Activated T-helper 1 cell treated with anti-CD3 and anti-CD28 coated beads, Interleukin-12 subunit alpha, Interleukin-12 subunit beta, Interleukin-2, Interleukin-4 antibody, amounts not matched to agents 30 ng/mL and 10 ng/mL and 1 ng/mL, durations not matched to agents 14 hours and 24 hours and 36 hours (primary cell): ENCODE measurements around the gene NOP9. TPM values are rescaled to one million over a fixed set of nuclear protein-coding genes. Genes with fewer than 3 reads are reported as not detected.

Experiments used
- DNase-seq: peaks from one replicate; pipeline ENCODE4 v3.0.0; 2021; ENCODE audit warnings: low spot score
- H3K27ac Mint-ChIP-seq: one replicate; pipeline ENCODE4 v1.8.0; 2021; ENCODE audit warnings: mild to moderate bottlenecking, mixed read lengths
- H3K27me3 Mint-ChIP-seq: one replicate; pipeline ENCODE4 v1.8.0; 2022; ENCODE audit warnings: mild to moderate bottlenecking, moderate library complexity, mixed read lengths; ENCODE audit not compliant: insufficient read depth
- H3K36me3 Mint-ChIP-seq: one replicate; pipeline ENCODE4 v1.8.0; 2021; ENCODE audit warnings: low read depth, mixed read lengths
- H3K4me1 Mint-ChIP-seq: one replicate; pipeline ENCODE4 v1.8.0; 2021; ENCODE audit warnings: low read depth, mixed read lengths
- H3K4me3 Mint-ChIP-seq: one replicate; pipeline ENCODE4 v1.8.0; 2021; ENCODE audit warnings: mild to moderate bottlenecking, moderate library complexity, mixed read lengths
- H3K9me3 Mint-ChIP-seq: one replicate; pipeline ENCODE4 v1.8.0; 2021; ENCODE audit warnings: mixed read lengths
- intact Hi-C: fragments of 100-400 bp; cut with micrococcal nuclease; formaldehyde crosslinking; loops from one replicate; pipeline ENCODE4 v1.15.1; 2024
- total RNA-seq: library from RNA; stranded (reverse); gene quantifications from 2 replicates; pipeline ENCODE4 v1.2.3, GENCODE V29; 2022

NOP9 gene
- total RNA-seq, 1 donor from 2014 or later: 49.3 TPM

DNA sequence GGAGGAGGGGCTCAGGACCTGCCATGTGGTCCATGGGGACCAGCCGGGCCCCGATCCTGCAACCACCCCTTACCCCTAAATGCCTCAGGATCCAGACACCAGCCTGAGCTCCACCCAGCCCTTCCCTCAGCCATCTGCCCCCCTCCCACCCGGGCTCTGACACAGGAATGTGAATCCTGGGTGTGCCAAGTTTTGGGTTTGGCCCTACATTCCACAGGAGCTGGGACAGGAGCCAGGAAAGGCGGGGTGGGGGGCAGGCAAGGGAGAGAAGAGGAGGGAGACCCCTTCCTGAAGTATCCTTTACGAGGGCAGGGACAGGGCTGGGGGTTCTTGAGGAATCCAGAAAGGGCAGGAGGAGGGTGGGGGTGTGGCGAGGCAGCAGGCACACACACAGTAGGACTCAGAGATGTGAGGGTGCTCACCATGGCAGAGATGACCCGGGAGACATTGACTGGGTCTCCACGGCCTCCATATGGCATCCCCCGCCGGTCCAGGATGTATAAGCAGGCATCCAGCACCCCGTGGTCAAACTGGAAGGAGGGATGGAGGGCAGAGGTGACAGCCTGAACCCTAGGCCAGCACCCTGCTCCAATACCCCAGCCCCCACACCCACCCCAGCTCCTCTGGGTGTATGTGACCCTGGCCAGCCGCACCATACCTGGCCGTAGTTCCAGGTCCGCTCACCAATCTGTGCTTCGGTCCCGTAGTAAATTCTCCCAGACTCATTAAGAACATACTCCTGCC is 40.2 kb upstream of the NOP9 start:
- Mint-ChIP-seq H3K4me3 (no peak overlapping the region), H3K27ac (no peak overlapping the region), H3K36me3 (peaks cover 4% of the 10 kb centered on the region), H3K4me1 (no peaks in the 10 kb centered on the region), H3K27me3 (no peaks in the 10 kb centered on the region), H3K9me3 (no peaks in the 10 kb centered on the region)
- DNase-seq: no peak
- intact Hi-C loops: no loop called here

GRCh38 chr14:24260026-24260779 is 39.4 kb upstream of the NOP9 start:
- H3K36me3 Mint-ChIP-seq: peaks cover 5% of the 10 kb centered on the region
- H3K27ac Mint-ChIP-seq: no peak overlapping the region
- H3K4me3 Mint-ChIP-seq: no peak overlapping the region

DNA sequence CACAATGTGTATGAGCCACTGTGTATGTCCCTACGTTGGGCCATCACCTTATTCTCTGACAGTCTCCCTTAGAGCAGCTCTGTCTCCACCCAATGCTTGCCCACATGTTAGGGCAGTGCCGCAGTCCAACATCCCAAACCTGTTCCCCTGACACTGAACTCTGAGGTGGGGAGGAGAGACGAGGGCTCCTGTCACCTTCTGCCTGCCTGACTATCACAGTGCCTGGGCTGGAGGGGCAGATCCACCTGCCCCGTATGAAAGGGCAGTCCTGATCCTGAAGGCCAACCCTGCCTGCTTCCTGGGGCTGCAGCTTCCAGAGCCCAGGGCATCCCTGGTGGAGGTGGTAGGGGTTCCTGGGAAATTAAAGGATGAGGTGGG is 38.9 kb upstream of the NOP9 start:
- H3K27ac Mint-ChIP-seq: no peak overlapping the region
- DNase-seq: no peak
- no peaks in the 10 kb centered on the region for H3K4me1 Mint-ChIP-seq
- peaks cover 4% of the 10 kb centered on the region for H3K36me3 Mint-ChIP-seq
- intact Hi-C loops: no loop called here
- no peaks in the 10 kb centered on the region for H3K27me3 Mint-ChIP-seq
- H3K9me3 Mint-ChIP-seq: no peaks in the 10 kb centered on the region
- H3K4me3 Mint-ChIP-seq: no peak overlapping the region

More at GRCh38 chr14:24260026-24260779, 39.4 kb upstream of the NOP9 start:
- Mint-ChIP-seq H3K9me3 (no peaks in the 10 kb centered on the region), H3K4me1 (no peaks in the 10 kb centered on the region), H3K27me3 (no peaks in the 10 kb centered on the region)
- no peak for DNase-seq
- intact Hi-C loops: no loop called here

DNA sequence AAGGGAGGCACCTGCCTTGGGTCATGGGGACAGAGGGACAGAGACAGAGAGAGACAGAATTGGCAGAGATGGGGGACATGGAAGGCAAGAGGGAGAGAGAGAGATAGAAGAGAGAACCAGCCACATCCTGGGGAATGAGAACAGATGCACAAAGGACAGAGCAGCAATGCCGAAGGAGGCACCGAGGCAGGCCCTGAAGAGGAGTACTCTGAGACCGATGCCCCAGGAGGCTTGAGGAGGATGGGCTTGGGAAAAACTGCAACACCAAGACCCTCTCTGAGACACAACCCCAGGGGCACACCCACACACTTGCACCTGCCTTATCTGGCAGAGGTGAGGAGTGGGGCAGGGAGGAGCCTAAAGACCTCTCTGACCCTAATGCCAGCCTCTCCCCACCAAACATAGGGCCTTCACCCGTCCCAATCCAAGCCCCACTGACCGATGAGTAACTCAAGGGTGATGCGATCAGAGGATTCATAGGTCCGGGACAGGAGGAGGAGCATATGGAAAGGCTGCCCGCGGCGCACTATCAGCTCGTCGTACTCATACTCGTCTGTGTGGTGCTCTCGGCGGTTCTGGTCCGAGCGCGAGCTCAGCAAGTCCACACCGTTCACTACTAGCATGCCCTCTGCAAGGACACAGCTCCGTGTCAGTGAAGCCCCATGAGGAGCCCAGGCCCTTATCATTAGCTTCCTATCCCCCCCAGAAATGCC is 38.2 kb upstream of the NOP9 start:
- no peak for DNase-seq
- intact Hi-C loops: no loop called here
- Mint-ChIP-seq H3K27me3 (no peaks in the 10 kb centered on the region), H3K4me1 (no peaks in the 10 kb centered on the region), H3K36me3 (peaks cover 7% of the 10 kb centered on the region), H3K27ac (no peak overlapping the region), H3K4me3 (no peak overlapping the region), H3K9me3 (no peaks in the 10 kb centered on the region)

DNA sequence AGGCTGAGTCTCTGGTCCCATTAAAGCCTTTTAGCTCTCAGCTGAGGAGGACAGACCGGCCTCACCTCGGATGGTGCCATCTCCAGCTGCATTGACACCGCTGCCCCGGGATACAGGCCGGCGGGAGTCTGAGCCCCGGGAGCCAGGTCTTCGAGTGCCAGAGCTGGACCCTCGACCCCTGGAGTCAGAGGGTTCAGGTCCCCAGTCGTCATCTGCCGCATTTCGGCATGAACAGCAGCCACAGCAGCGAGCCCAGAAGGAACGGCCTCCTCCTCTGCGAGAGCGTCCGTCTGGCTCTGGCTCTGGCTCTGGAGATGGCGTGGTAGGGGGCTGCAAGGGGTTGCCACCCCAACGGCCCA is 37.7 kb upstream of the NOP9 start:
- H3K9me3 Mint-ChIP-seq: no peaks in the 10 kb centered on the region
- H3K27me3 Mint-ChIP-seq: no peaks in the 10 kb centered on the region
- peaks cover 13% of the 10 kb centered on the region for H3K36me3 Mint-ChIP-seq
- H3K27ac Mint-ChIP-seq: no peak overlapping the region
- no peak overlapping the region for H3K4me3 Mint-ChIP-seq
- peaks cover 2% of the 10 kb centered on the region for H3K4me1 Mint-ChIP-seq
- intact Hi-C loops: no loop called here
- DNase-seq: no peak

DNA sequence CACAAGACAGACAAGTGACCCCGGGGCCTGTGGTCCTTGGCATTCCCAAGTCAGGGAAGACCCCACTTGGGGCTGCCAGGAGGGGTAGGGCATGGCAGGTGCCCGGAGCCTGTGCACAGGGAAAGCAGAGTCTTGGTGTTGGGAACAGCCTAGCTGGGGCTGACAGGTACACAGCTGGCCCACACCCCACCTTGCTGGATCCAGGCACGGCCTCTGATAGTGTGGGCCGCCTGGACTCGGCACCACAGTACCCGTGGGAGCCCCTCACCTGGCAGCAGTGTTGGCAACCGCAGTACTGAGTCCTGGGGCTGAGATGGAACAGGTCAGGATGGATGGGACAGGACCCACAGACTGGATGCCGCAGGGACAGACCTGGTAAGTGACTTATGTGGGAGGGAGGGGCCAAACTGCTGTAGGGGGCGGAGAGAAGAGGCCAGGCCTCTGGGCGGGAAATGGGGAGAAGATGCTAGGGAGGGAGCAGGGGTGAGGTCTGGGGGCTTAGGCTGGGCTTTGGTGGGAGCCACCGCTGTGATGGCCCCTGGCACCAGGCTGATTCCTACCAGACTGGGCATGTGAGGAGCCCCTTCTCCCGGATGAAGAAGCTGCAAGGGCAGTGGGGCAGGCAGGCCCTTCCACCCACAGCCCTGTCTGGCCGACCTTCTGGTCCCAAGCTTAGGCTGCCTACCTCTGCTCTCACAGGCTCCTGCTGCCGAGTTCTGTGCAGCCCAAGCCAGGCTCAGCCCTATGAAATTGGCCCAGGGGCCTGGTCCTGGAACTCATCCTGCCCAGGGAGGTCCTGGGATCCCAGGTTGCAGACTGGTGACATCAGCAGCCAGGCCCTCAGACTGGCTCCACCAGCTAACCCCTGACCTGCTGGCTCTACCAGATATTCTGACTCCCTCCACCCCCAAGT is 36.6 kb upstream of the NOP9 start, which contains the start of gene TGM1:
Gene TGM1, minus strand, starts transcription at position 357 of the 913 bp plus-strand sequence. CDS start 825 bp downstream, outside the sequence.
- H3K36me3 Mint-ChIP-seq: peaks cover 18% of the 10 kb centered on the region
- H3K4me3 Mint-ChIP-seq: no peak within 1 kb of the TSS
- no peak for DNase-seq
- peaks cover 6% of the 10 kb centered on the region for H3K4me1 Mint-ChIP-seq
- no peaks in the 10 kb centered on the region for H3K9me3 Mint-ChIP-seq
- intact Hi-C loops: no loop called here
- no peak within 1 kb of the TSS for H3K27ac Mint-ChIP-seq
- H3K27me3 Mint-ChIP-seq: no peaks in the 10 kb centered on the region

DNA sequence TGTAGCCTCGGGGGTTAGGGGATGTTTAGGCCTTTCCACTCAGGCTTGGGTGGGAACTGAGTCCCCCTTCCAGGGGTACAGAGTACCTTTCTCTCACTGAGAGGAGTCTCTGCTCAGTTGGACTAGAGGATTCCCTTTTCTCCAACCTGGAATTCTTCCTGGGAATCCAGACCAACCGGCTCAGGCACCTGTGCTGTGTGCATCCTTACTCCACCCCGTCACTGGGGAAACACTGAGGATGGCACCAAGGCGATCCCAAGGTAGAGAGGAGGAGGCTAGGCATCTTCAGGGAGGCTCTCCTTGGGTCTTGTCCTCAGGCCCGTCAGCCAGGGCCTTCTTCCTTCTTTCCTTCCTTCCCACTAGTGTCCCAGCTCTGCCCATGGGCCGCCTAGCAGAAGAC is 35.8 kb upstream of the NOP9 start:
- Mint-ChIP-seq H3K27me3 (no peaks in the 10 kb centered on the region), H3K9me3 (no peaks in the 10 kb centered on the region), H3K4me1 (peaks cover 6% of the 10 kb centered on the region), H3K36me3 (peaks cover 16% of the 10 kb centered on the region), H3K4me3 (no peak overlapping the region), H3K27ac (no peak overlapping the region)
- no peak for DNase-seq
- intact Hi-C loops: no loop called here

- Mint-ChIP-seq H3K9me3 (no peaks in the 10 kb centered on the region), H3K27ac (peak overlapping the region; percentile 23), H3K27me3 (no peaks in the 10 kb centered on the region), H3K4me1 (peaks cover 6% of the 10 kb centered on the region), H3K4me3 (no peak overlapping the region), H3K36me3 (peaks cover 16% of the 10 kb centered on the region)
- no peak for DNase-seq
- intact Hi-C loops: no loop called here
These were observed 35.4 kb upstream of the NOP9 start for GRCh38 chr14:24264298-24264697.

DNA sequence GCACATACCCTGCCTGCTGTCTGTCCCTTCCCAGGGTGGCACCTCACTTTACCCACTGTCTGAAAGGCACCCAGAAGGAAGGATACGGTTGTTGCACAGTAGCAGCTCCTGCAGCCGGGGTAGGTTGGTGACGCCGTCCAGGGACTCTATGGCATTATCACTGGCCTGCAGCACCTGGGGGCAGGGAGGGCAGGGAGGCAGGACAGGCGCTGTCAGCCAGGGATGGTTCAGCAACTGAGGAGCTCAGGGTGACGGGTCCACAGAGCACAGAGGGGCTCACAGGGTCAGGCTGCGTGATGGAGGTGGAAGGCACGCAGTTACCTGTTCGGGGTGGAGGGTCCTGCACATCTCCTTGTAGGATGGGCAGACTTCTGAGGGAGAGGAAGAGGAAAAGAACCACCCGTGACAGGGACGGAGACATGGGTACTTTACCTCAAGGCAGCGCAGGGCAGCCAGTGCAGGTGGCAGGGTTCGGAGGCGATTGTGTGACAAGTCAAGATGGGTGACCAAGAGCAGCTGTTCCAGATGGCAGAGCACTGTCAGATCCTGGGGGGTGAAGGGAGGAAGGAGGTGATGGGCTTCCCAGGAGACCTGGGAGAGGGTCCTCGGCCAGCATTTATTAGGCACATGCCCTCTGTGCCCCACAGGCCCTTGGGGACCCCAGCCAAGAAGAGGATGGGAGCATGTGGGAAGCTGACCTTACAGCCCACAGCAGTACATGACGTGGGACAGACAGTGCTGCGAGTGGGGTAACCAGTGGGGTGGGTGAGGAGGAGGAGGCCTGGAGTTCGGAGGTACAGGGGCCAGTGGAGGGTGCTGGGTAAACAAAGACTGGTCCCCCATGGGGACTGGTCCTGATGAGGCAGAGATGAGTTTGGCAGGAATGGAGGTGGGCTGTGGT is 33.1 kb upstream of the NOP9 start:
- Mint-ChIP-seq H3K27me3 (no peaks in the 10 kb centered on the region), H3K4me1 (peaks cover 19% of the 10 kb centered on the region), H3K9me3 (no peaks in the 10 kb centered on the region), H3K4me3 (peak overlapping the region; percentile 22), H3K36me3 (peaks cover 16% of the 10 kb centered on the region), H3K27ac (no peak overlapping the region)
- DNase-seq: no peak
- intact Hi-C loops: no loop called here

GRCh38 chr14:24267516-24267915 is 32.1 kb upstream of the NOP9 start:
- DNase-seq: no peak
- H3K9me3 Mint-ChIP-seq: no peaks in the 10 kb centered on the region
- intact Hi-C loops: no loop called here
- no peaks in the 10 kb centered on the region for H3K27me3 Mint-ChIP-seq
- no peak overlapping the region for H3K4me3 Mint-ChIP-seq
- peaks cover 16% of the 10 kb centered on the region for H3K36me3 Mint-ChIP-seq
- H3K4me1 Mint-ChIP-seq: peaks cover 28% of the 10 kb centered on the region
- H3K27ac Mint-ChIP-seq: peak overlapping the region; percentile 18

- Mint-ChIP-seq H3K27me3 (no peaks in the 10 kb centered on the region), H3K36me3 (peaks cover 16% of the 10 kb centered on the region), H3K9me3 (no peaks in the 10 kb centered on the region), H3K4me1 (peaks cover 34% of the 10 kb centered on the region), H3K27ac (no peak overlapping the region), H3K4me3 (no peak overlapping the region)
- intact Hi-C loops: no loop called here
- DNase-seq: no peak
These were observed 31.4 kb upstream of the NOP9 start for GRCh38 chr14:24268225-24268624.
